Neural cell (in vitro differentiated cells): ENCODE data around the gene FAM200A. TPM values are rescaled to one million over a fixed set of nuclear protein-coding genes. Genes with fewer than 3 reads are reported as not detected.
"Not testable (repeated sequence)": the region's sequence is repeated elsewhere in the genome, so short reads cannot be mapped to it uniquely, and the experiment has no call there.

Experiments
- H2AFZ ChIP-seq: fragments of 200-600, 300-800 bp; sonication (generic), shearing (Covaris generic); 2 replicates; pipeline ENCODE4 v1.6.0; 2014; ENCODE audit warnings: low read depth, mild to moderate bottlenecking, antibody characterized with exemption, low read length, moderate library complexity
- H3F3A ChIP-seq: fragments of 200-600 bp; shearing (Covaris generic); 2 replicates; pipeline ENCODE4 v1.6.1; 2016; ENCODE audit warnings: mild to moderate bottlenecking, moderate library complexity, mixed read lengths, antibody characterized with exemption, low read length; ENCODE audit not compliant: insufficient read depth, poor library complexity, severe bottlenecking
- H3K27ac ChIP-seq: fragments of 200-600, 300-800 bp; sonication (generic), shearing (Covaris generic); 2 replicates; pipeline ENCODE4 v1.5.1; 2014; ENCODE audit warnings: mild to moderate bottlenecking, low read length, moderate library complexity
- H3K27me3 ChIP-seq: fragments of 300-800, 200-600 bp; sonication (generic), shearing (Covaris generic); 2 replicates; pipeline ENCODE4 v1.6.0; 2014; ENCODE audit warnings: mild to moderate bottlenecking, low read depth, low read length, moderate library complexity; ENCODE audit not compliant: insufficient read depth
- H3K36me3 ChIP-seq: fragments of 300-800, 200-600 bp; sonication (generic), shearing (Covaris generic); 2 replicates; pipeline ENCODE4 v1.5.1; 2014; ENCODE audit warnings: mild to moderate bottlenecking, antibody characterized with exemption, low read length, moderate library complexity; ENCODE audit not compliant: insufficient read depth
- H3K4me2 ChIP-seq: fragments of 300-800, 200-600 bp; sonication (generic), shearing (Covaris generic); 2 replicates; pipeline ENCODE4 v1.6.0; 2014; ENCODE audit warnings: mild to moderate bottlenecking, low read length
- H3K4me3 ChIP-seq: fragments of 300-800, 200-600 bp; sonication (generic), shearing (Covaris generic); 2 replicates; pipeline ENCODE4 v1.5.1; 2014; ENCODE audit warnings: mild to moderate bottlenecking, low read length, moderate library complexity
- H3K79me2 ChIP-seq: fragments of 200-600 bp; shearing (Covaris generic); replicated peaks from 2 replicates; pipeline ENCODE4 v1.6.0; 2014; ENCODE audit warnings: mild to moderate bottlenecking, low read length, moderate library complexity; ENCODE audit not compliant: insufficient read depth
- H3K9ac ChIP-seq: fragments of 300-800, 200-600 bp; sonication (generic), shearing (Covaris generic); 2 replicates; pipeline ENCODE4 v1.6.1; 2016; ENCODE audit warnings: mild to moderate bottlenecking, low read length, mixed read lengths
- H3K9me2 ChIP-seq: fragments of 200-600 bp; shearing (Covaris generic); 2 replicates; pipeline ENCODE4 v1.6.1; 2016; ENCODE audit warnings: mild to moderate bottlenecking, low read length, mixed read lengths; ENCODE audit not compliant: insufficient read depth
- H3K9me3 ChIP-seq: fragments of 200-600, 300-800 bp; sonication (generic), shearing (Covaris generic); 2 replicates; pipeline ENCODE4 v1.6.1; 2016; ENCODE audit warnings: mild to moderate bottlenecking, mixed run types, low read length, moderate library complexity, mixed read lengths
- H4K20me1 ChIP-seq: fragments of 200-600 bp; shearing (Covaris generic); 2 replicates; pipeline ENCODE4 v1.6.1; 2016; ENCODE audit warnings: mild to moderate bottlenecking, mixed run types; ENCODE audit not compliant: insufficient read depth
- CTCF ChIP-seq: fragments of 450-650 bp; IDR thresholded peaks from 2 replicates; pipeline ENCODE4 v1.5.1; 2014; ENCODE audit warnings: antibody characterized with exemption, mild to moderate bottlenecking, moderate library complexity; ENCODE audit not compliant: poor library complexity, severe bottlenecking
- EP300 ChIP-seq: fragments of 450-650 bp; conservative IDR thresholded peaks from 2 replicates; pipeline ENCODE4 v1.6.1; 2014; ENCODE audit warnings: antibody characterized with exemption, mild to moderate bottlenecking, moderate library complexity; ENCODE audit not compliant: poor library complexity, severe bottlenecking
- EZH2 ChIP-seq: fragments of 200-600, 300-800 bp; shearing (Covaris generic), sonication (generic); IDR thresholded peaks from 2 replicates; pipeline ENCODE4 v1.6.1; 2014; ENCODE audit warnings: antibody characterized with exemption, low read length, borderline replicate concordance, mild to moderate bottlenecking; ENCODE audit not compliant: insufficient read depth, poor library complexity, severe bottlenecking
- MXI1 ChIP-seq: fragments of 450-650 bp; conservative IDR thresholded peaks from 2 replicates; pipeline ENCODE4 v1.6.1; 2014; ENCODE audit warnings: antibody characterized with exemption, mild to moderate bottlenecking; ENCODE audit not compliant: poor library complexity, severe bottlenecking
- POLR2AphosphoS5 ChIP-seq: IDR thresholded peaks from 2 replicates; pipeline ENCODE4 v1.6.1; 2012
- RAD21 ChIP-seq: fragments of 450-650 bp; conservative IDR thresholded peaks from 2 replicates; pipeline ENCODE4 v1.6.1; 2014; ENCODE audit warnings: antibody characterized with exemption, mild to moderate bottlenecking, moderate library complexity
- REST ChIP-seq: IDR thresholded peaks from 2 replicates; pipeline ENCODE4 v1.6.1; 2012; ENCODE audit warnings: borderline replicate concordance
- SMC3 ChIP-seq: fragments of 450-650 bp; conservative IDR thresholded peaks from 2 replicates; pipeline ENCODE4 v1.6.1; 2014; ENCODE audit warnings: antibody characterized with exemption, mild to moderate bottlenecking, moderate library complexity; ENCODE audit not compliant: poor library complexity
- TAF1 ChIP-seq: IDR thresholded peaks from 2 replicates; pipeline ENCODE4 v1.6.1; 2012; ENCODE audit warnings: low read depth
- polyA plus RNA-seq: library from polyadenylated mRNA; depleted of rRNA; stranded (reverse); fragments of >200 nt; gene quantifications from 2 replicates; pipeline ENCODE4 v1.2.3, GENCODE V29; 2014

The FAM200A gene
- polyA plus RNA-seq, 1 donor from 2014 or later: 24.0 TPM

GRCh38 chr7:99504281-99504602, 47.7 kb downstream of the FAM200A start:
- Histone ChIP-seq H3K27me3 (no peaks in the 10 kb centered on the region), H4K20me1 (no peaks in the 10 kb centered on the region), H3K4me2 (peak overlapping the region; percentile 48), H3K27ac (peak overlapping the region; percentile 93), H3K79me2 (peaks cover 36% of the 10 kb centered on the region), H3K9me3 (no peaks in the 10 kb centered on the region), H3K36me3 (no peaks in the 10 kb centered on the region), H2AFZ (peak overlapping the region; percentile 97), H3F3A (no peaks in the 10 kb centered on the region), H3K9ac (peak overlapping the region; percentile 86), H3K9me2 (no peaks in the 10 kb centered on the region), H3K4me3 (peak overlapping the region; percentile 80)
- TF ChIP-seq EP300 (no peak), REST (peak; percentile 8), MXI1 (no peak), POLR2AphosphoS5 (no peak), RAD21 (no peak)

- H3K9me2 ChIP-seq, H2AFZ ChIP-seq, H3K36me3 ChIP-seq, H3K9ac ChIP-seq, H3K27ac ChIP-seq, H4K20me1 ChIP-seq, H3K27me3 ChIP-seq, H3F3A ChIP-seq, H3K9me3 ChIP-seq, H3K4me2 ChIP-seq: not testable (repeated sequence)
- H3K79me2 ChIP-seq: peaks cover 43% of the 10 kb centered on the region
- H3K4me3 ChIP-seq: peak overlapping the region; percentile 93
Observed at GRCh38 chr7:99501236-99501635, 50.7 kb downstream of the FAM200A start.

- peak overlapping the region; percentile 73 for H3K9ac ChIP-seq
- peaks cover 37% of the 10 kb centered on the region for H3K79me2 ChIP-seq
- no peaks in the 10 kb centered on the region for H3K9me3 ChIP-seq
- no peaks in the 10 kb centered on the region for H3K36me3 ChIP-seq
- H3F3A ChIP-seq: no peaks in the 10 kb centered on the region
- H2AFZ ChIP-seq: peak overlapping the region; percentile 93
- peak overlapping the region; percentile 66 for H3K4me2 ChIP-seq
- H3K4me3 ChIP-seq: peak overlapping the region; percentile 93
- H3K27me3 ChIP-seq: no peaks in the 10 kb centered on the region
- TF ChIP-seq TAF1 (no peak), MXI1 (no peak), CTCF (no peak), EP300 (no peak), EZH2 (no peak), POLR2AphosphoS5 (no peak), REST (no peak), SMC3 (no peak), RAD21 (no peak)
- no peaks in the 10 kb centered on the region for H3K9me2 ChIP-seq
- peak overlapping the region; percentile 33 for H3K27ac ChIP-seq
- no peaks in the 10 kb centered on the region for H4K20me1 ChIP-seq
Observed at GRCh38 chr7:99500637-99501009, 51.3 kb downstream of the FAM200A start.
